K562 (cell line): Measurements from ENCODE around the gene TLN1.

ENCODE experiments used
- ARID2 ChIP-seq: fragments of 450-650 bp; IDR thresholded peaks from 2 replicates; pipeline ENCODE4 v1.6.1; 2017; ENCODE audit warnings: antibody characterized with exemption, mild to moderate bottlenecking
- CTCF ChIP-seq, 3 experiments: IDR thresholded peaks in 2 of 3; conservative IDR thresholded peaks in 1 of 3; 2 replicates each; pipeline ENCODE4 v1.5.1; 2011 to 2012; ENCODE audit warnings: low read length in 3 of 3, mild to moderate bottlenecking in 3 of 3, control low read depth in 2 of 3, improper control_type of control experiment in 1 of 3, inconsistent platforms in 1 of 3, low read depth in 1 of 3, mixed read lengths in 1 of 3, moderate library complexity in 1 of 3; ENCODE audit not compliant: insufficient read depth in 2 of 3
- ELF1 ChIP-seq: fragments of 200-800 bp; sonication (Bioruptor generic); IDR thresholded peaks from 2 replicates; pipeline ENCODE4 v1.6.1; 2016; ENCODE audit warnings: missing genetic modification characterization, missing compliant biosample characterization

- TF ChIP-seq CTCF (IDR thresholded peaks at IDR 0.05 in 2 of 3, conservative IDR thresholded peaks at IDR 0.05 in 1 of 3; ENCODE audit: insufficient read depth in 2 of 3, low read depth in 1 of 3, low read length in 3 of 3) (no peak), ELF1 (tag) (no peak), ARID2 (no peak)
These were observed 43.1 kb downstream of the TLN1 start for GRCh38 chr9:35688558-35689541.
